Activated CD8-positive, alpha-beta memory T cell treated with anti-CD3 and anti-CD28 coated beads, Interleukin-2, amount 50 U/mL, for 4 hours (primary cell): ENCODE data around the gene VPS52.
"Not testable (repeated sequence)": the region's sequence is repeated elsewhere in the genome, so short reads cannot be mapped to it uniquely, and the experiment has no call there.

Source experiments
- DNase-seq: peaks from one replicate; pipeline ENCODE4 v3.0.0-alpha.2; 2020

The VPS52 gene

GRCh38 chr6:33299237-33299944 lies 27.7 kb upstream of the VPS52 start:
- DNase-seq: peak; percentile 91

DNA sequence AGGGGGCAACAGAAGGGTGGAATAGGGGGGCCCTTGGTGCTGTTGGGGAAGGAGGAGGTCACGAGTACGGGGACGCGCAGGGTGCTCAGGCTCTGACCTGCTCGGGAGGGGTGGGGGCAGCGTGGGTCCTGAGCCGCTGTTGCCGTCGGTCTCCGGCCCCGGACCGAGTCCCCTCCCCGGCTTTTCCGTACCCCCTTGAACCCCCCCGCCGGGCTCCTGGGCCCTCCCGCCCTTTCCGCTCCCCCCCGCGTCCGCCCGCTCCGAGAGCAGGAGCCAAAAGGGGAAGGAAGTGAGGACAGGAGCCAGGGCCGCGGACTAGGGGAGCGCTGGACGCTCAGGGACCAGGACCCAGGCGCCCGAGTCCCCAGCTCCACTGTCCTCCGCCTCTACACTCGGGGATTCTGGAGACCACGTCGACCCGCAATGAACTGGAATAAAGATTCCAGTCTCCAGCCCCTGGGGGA lies 27.1 kb upstream of the VPS52 start, which contains the start of gene RGL2:
Gene RGL2, minus strand, starts transcription at position 170 of the 464 bp plus-strand sequence. CDS start 332 bp downstream, outside the sequence.
- peak; percentile 59 for DNase-seq

GRCh38 chr6:33297956-33298772 lies 26.5 kb upstream of the VPS52 start:
- peak; percentile 51 for DNase-seq

- DNase-seq: no peak
Measured at GRCh38 chr6:33297406-33297955, 25.8 kb upstream of the VPS52 start.

- DNase-seq: no peak
Measured at GRCh38 chr6:33296797-33297405, 25.2 kb upstream of the VPS52 start.

DNA sequence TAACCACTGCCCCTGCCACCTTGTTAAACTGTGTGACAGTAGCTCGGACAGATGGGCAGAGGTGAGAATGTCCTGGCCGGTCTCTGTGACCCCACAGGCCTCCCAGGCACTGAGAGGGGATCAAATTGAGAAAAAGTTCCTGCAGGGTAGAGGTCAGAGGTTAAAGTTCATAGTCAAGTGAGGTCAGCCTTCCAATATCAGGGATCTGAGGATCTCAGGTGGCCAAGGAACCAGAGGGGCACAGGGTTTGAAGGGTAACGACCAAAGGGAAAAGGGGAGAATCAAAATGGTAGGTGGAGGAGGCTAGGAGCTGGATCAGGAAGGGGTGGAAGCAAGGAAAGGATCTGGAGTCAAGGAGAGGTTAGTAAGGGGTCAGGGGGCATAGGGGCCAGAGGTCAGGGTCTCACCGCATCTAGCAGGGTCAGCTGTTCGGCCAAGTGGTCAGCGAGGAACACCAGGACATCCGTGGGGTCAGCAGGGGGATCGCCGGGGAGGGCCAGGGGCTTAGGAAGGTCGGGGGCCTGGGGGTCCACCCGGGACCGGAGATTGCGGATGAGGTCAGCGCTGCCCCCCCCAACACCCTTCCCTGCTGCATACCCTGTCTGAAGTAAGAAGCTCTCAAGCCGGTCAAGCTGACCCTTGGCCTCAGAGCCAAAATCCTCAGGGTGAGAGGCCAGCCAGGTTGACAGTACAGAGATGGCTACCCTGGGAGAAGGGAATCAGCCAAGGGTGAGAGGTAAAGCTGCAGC lies 24.1 kb upstream of the VPS52 start:
- no peak for DNase-seq

DNA sequence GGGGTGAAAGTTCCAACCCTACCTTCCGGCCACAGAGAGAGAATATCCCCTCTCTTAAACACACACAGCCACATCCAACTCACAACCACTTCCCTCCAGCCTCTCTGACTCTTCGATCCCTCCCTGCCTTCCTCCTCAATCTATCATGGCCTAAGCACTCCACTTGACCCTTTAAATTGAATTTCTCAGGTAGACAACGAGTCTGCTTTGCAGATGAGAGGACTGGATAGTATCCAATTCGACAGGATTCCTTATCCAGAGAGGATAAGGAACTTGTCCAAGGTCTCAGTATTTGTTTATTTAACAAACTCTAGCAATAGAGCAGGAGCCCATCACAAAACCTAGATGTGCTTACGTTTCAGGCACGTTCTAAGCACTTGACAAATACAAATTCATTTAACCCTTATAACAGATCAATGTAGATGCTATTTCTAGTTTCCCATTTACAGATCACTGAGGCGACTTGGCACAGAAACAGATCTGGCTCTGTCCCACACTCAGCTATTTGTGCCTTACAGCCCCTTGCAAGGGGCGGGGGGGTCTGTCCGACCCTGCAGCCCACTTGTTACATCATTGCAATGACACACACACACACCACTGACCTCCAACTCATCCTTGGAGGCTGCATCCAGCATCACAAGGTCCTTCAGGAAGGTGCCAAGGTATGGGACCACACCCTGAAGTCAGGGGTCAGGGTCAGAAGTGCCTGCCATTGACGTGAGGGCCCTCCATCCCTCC lies 22.6 kb upstream of the VPS52 start:
- DNase-seq: no peak

DNA sequence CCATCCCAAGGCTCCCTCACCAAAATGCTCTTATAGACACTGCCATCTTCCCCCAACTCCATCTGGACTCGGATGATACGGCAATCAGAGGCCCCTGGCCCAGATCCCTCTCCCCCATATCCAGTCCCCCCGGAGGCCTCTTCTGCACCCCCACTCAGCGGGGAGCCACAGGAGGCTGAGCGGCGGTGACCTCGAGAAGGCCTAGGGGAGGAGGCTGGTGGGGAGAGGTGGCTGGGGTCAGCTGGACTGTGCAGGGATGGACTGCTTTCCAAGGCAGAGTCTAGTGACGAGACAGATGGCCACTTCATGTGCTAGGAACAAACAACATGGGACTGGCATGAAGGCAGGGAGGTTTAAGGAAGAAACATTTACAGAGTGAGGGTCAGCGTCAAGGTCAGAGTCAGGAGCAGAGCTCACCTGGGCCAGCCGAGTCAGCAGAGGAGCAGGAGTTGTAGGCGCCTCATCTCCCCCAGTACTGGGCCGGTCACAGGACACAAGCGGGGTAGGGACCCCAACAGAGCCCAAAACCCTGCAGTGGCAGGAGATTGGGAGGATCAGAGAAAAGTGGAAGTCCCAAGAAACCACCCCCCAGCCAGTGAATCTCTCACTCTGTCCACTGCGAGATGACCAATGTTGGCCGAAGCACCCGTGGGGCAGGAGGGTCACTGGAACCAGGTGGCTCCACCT lies 21.5 kb upstream of the VPS52 start:
- no peak for DNase-seq

DNA sequence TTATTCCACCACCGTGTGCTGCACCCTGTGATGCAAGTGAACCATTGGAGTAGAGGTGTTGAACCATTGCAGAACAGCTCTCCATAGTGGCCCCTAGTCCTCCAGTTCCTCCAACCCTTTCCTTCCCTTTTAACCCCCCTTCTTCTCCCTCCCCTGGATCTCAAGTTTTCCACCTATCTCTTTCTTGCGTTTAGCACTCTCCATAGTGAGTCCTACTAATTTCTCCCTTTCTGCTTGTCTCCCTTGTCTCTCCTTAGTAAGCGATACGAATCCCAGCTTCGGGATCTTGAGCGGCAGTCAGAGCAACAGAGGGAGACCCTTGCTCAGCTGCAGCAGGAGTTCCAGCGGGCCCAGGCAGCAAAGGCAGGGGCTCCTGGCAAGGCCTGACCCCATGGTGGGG lies 18.8 kb upstream of the VPS52 start:
- no peak for DNase-seq

GRCh38 chr6:33289784-33290315 lies 18.2 kb upstream of the VPS52 start:
- no peak for DNase-seq

DNA sequence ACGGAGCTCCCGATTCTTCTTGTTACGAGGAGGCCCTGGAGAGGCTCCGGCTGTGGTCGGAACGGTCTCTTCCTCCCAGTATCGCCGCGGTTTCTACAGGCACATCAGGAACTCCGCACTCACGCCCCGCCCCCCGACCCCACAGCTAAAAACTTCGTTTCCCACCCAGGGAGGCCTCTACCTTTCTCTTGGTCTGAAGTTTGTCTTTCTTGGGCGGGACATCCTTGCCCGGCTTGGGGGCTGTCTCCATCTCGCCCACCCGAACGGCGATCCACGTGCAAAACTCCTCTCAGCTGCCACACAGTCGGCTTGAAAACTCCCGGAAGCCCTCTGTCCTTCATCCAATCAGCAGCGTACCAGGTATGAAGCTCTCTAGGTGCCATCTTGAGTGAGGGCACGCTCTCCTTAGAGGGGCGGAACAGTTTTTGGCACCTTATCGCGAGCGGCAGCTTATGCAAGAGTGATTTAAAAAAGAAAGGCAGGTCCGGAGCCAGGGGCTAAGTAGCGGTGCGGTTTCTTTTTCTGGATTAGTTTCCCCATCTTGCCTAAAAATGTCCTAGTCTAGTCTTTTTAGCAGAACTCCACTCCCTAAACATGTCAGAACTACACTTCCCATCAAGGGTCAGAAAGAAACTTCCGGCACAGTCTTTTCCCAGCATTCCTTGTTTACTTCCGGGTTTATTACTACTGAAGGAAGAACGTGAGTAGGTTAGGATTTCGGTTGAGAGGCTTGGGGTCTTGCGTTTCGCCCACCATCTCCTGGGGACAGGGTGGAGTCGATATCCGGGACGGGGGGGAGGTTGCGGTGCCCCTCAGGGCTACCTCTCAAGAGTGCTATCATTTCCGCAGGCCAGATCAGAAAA lies 17.5 kb upstream of the VPS52 start, which contains the start of the genes PFDN6 and WDR46:
Gene PFDN6, plus strand, starts transcription at position 681 of the 863 bp plus-strand sequence. CDS start 256 bp downstream, outside the sequence.
Gene WDR46, minus strand, starts transcription at position 319 of the 863 bp plus-strand sequence. Its CDS starts 69 bp downstream, at position 250.
- peak; percentile 75 for DNase-seq

DNA sequence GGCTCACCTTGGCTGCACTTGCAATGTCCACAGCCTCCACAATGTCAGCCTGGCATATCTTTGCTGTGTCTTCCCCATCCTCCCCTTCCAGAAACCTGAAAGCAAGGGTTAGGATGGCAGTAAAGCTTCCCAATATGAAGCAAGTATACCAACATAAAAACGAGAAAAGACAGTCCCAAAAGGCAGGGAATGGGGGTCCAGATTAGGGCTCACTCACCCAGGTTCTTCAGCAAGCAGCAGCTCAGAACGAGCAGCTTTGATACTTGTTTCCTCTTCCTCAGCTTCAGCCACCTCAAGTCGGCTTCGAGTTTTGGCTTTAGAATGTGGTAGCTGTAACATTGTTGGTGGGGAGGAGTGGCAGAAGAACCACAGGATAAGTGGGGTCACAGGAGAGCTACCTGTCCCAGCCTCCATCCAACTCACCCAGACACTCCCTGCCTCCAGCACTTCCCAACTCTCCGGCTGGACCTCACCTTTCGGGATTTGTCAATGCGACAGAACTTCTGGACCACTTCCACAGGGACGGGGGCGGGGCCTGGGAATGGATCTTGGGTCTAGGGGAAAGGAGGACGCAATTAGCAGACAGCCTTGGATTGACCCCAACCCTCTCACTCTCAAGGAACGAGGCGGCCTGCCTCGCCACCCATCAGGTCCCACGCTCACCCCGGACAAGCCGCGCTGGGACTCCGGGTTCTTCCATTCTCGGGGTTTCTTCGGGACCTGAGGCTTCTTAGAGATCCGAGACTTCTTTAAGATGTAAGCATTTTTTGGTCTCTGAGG lies 16.7 kb upstream of the VPS52 start:
- no peak for DNase-seq

DNA sequence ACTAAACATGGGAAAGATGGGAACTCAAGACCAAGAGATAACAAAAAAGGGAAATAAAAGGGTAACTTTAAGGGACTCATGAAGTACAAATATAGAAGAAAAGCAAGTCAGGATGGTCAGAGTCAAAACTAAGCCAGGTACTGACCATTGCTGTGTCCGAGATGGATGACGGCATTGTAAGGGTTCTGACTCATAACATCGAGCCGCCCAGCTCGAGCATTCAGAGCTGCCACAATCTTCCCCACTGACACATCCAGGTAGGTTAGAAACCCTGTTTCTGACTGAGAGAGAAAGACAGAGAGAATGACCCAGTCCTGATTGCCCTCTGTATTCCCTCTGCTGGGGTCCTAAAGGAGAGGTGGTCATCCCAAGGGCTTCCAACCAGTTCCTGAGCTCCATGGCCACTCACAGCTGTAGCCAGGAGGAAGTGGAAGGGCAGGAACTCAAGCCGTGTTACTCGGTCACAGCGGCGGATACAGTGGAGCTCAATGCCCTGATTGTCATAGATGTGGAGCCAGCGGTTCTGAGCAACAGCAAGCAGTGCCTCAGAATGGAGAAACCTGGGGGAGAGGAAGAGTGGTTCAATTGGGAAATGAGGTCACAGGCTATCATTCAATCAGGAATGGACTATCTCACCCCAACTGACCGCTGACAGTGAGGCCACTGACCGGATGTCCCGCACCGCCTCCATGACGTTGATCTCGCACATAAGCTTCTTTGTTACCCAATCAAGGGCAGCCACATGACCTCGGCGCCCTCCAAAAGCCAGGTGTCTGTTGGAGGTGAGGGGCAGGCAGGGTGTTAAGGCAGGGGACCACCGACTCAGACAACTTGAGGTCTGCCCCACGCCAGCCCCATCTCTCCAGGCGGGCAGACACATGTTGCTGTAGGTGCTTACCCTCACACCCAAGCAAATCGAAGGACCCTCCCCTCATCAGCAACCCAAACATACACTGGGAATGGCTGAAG lies 15.6 kb upstream of the VPS52 start:
- DNase-seq: no peak

GRCh38 chr6:33285214-33285613 lies 13.5 kb upstream of the VPS52 start:
- not testable (repeated sequence) for DNase-seq

DNA sequence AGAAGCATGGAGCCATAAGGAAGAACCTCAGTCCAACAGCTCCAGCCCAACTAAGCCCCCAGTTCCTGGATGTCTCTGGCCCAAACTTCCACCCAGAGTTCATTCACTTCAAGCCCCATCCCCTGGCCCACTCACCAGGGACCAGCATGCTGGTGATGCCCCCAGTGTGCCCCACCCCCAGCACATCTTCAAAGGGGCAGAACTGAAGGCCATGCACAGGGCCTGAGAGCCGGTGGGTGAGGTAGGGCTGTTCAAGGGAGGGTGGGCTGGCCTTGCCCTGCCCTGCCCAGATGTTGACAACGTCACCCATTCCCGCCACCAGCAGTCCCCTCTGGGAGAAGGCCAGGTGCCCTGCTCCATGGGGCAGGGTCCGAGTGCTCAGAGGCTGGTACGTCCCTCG lies 8.9 kb upstream of the VPS52 start:
- DNase-seq: no peak

DNA sequence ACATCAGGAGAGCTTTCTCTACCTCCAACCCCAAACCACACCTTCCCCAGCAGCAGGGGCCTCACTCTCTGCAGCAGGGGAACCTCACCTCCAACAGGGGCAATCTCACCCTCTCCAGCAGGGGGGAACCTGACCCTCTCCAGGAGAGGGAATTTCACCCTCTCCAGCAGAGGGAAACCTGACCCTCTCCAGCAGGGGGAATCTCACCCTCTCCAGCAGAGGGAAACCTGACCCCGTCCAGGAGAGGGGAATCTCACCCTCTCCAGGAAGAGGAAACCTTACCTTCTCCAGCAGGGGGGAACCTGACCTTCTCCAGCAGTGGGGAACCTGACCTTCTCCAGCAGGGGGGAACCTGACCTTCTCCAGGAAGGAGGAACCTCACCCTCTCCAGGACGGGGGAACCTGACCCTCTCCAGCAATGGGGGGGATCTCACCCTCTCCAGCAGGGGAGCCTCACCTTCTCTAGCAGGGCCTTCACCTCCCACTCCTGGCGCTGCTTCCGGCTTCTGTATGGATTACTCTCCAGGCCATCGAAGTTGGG lies 8.4 kb upstream of the VPS52 start:
- DNase-seq: no peak

- no peak for DNase-seq
Measured at GRCh38 chr6:33279257-33279695, 7.6 kb upstream of the VPS52 start.
